Measurements from ENCODE around the gene CCL18. TPM values are rescaled to one million over a fixed set of nuclear protein-coding genes. Genes with fewer than 3 reads are reported as not detected.
"Not testable (repeated sequence)": the region's sequence is repeated elsewhere in the genome, so short reads cannot be mapped to it uniquely, and the experiment has no call there.

Gene CCL18
- total RNA-seq, 1 donor from 2014 or later: not detected

DNA sequence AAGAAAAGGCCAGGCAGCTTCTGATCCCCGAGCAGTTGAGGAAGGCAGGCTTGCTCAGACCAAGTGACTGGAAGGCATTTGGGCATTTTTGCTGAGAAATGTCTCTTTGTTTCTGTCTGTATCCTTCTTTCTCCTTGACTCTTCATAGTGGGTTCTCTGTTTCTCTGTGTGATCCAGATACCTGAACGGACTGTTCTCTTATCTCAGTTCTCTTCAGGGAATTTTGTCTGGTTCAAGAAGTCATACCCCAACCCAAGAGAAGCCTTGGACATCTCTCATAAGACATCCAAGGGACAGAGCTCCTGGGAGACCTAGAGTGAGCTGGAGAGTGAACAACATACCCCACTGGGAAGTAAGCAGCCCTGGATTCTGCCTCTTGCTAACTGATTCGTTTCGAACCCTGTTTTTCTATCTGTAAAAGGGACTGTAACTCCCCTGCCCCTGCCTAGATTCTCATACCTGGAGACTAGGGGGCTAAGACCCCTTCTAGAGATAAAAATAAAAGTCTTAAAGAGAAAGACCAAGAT lies 25.3 kb downstream of the CCL18 start:
- Histone ChIP-seq H3K4me1 (no peaks in the 10 kb centered on the region), H3K27me3 (no peaks in the 10 kb centered on the region), H3K4me3 (no peak overlapping the region), H3K36me3 (no peaks in the 10 kb centered on the region), H3K27ac (no peak overlapping the region), H3K9me3 (no peaks in the 10 kb centered on the region)
- intact Hi-C loops (cut with DNase I): no loop called here
- DNase-seq (ENCODE audit: extremely low spot score in 2 of 2): no peak
- TF ChIP-seq POLR2A (IDR thresholded peaks at IDR 0.05): no peak

DNA sequence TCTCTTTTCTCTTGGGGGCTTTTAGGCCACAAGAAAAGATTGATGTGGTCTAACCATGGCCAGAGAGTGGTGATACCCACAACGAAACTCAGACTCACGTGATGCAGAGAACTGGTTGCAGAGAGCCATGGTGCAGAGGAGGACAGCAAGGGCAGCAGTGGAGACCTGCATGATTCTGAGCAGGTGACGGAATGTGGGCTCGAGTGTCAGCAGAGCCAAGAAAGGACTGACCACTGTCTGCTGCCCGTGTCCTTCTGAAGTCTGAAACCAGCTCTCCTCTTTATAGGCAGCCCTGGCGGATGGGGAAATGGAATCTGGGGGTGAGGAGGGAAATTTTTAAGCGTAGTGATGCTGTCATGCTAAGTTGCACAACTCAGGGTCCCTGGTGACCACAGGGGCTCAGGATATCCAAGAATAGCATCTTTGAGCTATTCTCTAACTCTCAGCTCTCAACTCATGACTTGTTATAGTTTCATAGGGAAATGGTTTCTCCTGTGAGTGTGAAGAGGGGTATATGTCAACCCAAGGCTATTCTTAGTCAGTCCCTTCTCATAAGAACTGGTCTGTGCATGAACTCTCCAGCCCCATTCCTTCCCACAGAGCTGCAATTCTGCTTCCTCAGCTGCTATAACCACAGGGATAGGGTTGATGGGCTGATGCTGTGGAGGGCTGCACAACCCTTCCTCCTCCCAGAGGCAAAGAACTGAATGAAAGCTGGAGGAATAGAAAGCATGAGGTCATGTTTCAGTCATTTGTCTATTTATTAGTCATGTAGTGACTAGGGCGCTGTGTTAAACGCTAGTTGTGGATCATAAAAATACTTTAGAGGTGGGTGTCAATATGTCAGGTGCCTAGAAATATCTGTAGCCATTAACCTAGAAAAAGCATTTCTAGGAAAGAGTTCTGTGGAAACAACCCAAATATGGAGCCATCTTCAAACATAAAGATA lies 26.1 kb downstream of the CCL18 start, which contains the start of gene CCL3:
TSS of gene CCL3 (minus strand) at position 256 of the 949 bp plus-strand sequence. CDS start at position 171, 85 bp downstream.
- Histone ChIP-seq H3K9me3 (no peaks in the 10 kb centered on the region), H3K36me3 (no peaks in the 10 kb centered on the region), H3K4me1 (no peaks in the 10 kb centered on the region), H3K27ac (no peak within 1 kb of the TSS), H3K27me3 (no peaks in the 10 kb centered on the region), H3K4me3 (no peak within 1 kb of the TSS)
- no peak for TF ChIP-seq POLR2AphosphoS5 (IDR thresholded peaks at IDR 0.05; ENCODE audit: insufficient read depth in 1 of 2, low read depth in 1 of 2)
- intact Hi-C loops (cut with DNase I): no loop called here
- DNase-seq (ENCODE audit: extremely low spot score in 2 of 2): no peak

DNA sequence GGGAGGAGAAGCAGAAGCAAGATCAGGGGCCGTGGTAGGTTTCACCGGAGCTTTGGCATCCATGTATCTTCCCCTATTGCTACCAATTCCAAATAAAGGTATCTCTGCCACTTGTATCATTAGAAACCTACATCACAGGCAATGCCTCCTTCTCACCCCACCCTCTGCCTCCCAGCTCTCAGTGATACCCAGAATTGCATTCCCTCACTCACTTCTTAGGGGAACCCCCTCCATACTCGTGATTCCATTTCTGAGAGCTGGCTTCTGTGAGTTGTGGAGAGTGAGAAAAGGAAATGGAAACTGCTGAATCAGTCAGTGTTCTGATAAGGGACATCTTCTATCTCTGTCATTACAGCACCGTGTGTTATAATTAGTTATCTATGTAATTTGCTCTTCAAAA lies 28.2 kb downstream of the CCL18 start:
- Histone ChIP-seq H3K36me3 (no peaks in the 10 kb centered on the region), H3K27me3 (no peaks in the 10 kb centered on the region), H3K27ac (no peak overlapping the region), H3K4me3 (no peak overlapping the region), H3K9me3 (no peaks in the 10 kb centered on the region), H3K4me1 (no peaks in the 10 kb centered on the region)
- intact Hi-C loops (cut with DNase I): no loop called here
- no peak for DNase-seq (ENCODE audit: extremely low spot score in 2 of 2)
- no peak for TF ChIP-seq POLR2A (IDR thresholded peaks at IDR 0.05)
- TF ChIP-seq, protein P1, sequence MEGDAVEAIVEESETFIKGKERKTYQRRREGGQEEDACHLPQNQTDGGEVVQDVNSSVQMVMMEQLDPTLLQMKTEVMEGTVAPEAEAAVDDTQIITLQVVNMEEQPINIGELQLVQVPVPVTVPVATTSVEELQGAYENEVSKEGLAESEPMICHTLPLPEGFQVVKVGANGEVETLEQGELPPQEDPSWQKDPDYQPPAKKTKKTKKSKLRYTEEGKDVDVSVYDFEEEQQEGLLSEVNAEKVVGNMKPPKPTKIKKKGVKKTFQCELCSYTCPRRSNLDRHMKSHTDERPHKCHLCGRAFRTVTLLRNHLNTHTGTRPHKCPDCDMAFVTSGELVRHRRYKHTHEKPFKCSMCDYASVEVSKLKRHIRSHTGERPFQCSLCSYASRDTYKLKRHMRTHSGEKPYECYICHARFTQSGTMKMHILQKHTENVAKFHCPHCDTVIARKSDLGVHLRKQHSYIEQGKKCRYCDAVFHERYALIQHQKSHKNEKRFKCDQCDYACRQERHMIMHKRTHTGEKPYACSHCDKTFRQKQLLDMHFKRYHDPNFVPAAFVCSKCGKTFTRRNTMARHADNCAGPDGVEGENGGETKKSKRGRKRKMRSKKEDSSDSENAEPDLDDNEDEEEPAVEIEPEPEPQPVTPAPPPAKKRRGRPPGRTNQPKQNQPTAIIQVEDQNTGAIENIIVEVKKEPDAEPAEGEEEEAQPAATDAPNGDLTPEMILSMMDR (IDR thresholded peaks at IDR 0.05): no peak
- no peak for TF ChIP-seq POLR2AphosphoS5 (IDR thresholded peaks at IDR 0.05; ENCODE audit: insufficient read depth in 1 of 2, low read depth in 1 of 2)

DNA sequence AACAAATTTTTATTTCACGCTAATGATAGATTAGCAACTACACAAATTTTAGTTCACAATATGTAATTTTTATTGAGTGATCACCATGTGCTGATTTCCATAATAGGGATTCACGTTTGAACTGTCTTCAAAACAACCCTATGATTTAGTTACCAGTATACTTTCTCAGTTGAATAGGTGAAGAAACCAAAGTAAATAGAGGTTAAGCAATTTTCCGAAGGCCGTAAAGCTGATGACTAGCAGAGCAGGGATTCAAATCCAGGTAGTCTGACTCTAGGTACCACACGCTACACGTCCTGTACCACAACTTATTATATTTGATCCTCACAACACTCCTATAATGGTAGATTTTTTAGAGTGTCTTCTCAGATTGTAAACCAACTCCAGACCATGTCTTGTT lies 28.6 kb downstream of the CCL18 start:
- H3K36me3 ChIP-seq; H3K4me3 ChIP-seq; H3K4me1 ChIP-seq; H3K27me3 ChIP-seq; H3K9me3 ChIP-seq; DNase-seq (ENCODE audit: extremely low spot score in 2 of 2); intact Hi-C loops (cut with DNase I); H3K27ac ChIP-seq: not testable (repeated sequence)

DNA sequence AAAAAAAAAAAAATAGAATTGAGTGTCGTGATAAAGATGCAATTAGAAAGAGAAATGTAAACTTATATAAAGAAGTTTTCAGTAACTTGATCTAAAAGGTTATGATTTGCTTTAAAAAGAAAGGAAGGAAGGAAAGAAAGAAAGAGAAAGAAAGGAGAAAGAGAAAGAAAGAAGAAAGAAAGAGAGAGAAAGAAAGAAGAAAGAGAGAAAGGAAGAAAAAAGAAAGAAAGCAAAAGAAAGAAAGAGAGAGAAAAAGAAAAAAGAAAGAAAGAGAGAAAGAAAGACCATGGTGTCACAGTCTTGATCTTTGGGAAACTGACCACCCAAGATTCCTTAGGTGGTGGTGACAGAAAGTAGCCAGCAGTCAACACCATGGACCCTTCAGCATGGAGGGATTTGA lies 30.2 kb downstream of the CCL18 start:
- Histone ChIP-seq H3K27me3 (no peaks in the 10 kb centered on the region), H3K9me3 (no peaks in the 10 kb centered on the region), H3K27ac (no peak overlapping the region), H3K4me3 (no peak overlapping the region), H3K36me3 (no peaks in the 10 kb centered on the region), H3K4me1 (no peaks in the 10 kb centered on the region)
- no peak for DNase-seq (ENCODE audit: extremely low spot score in 2 of 2)
- intact Hi-C loops (cut with DNase I): no loop called here
- TF ChIP-seq POLR2AphosphoS5 (IDR thresholded peaks at IDR 0.05; ENCODE audit: insufficient read depth in 1 of 2, low read depth in 1 of 2): no peak
- no peak for TF ChIP-seq POLR2A (IDR thresholded peaks at IDR 0.05)
- TF ChIP-seq, protein P1 (IDR thresholded peaks at IDR 0.05): no peak

DNA sequence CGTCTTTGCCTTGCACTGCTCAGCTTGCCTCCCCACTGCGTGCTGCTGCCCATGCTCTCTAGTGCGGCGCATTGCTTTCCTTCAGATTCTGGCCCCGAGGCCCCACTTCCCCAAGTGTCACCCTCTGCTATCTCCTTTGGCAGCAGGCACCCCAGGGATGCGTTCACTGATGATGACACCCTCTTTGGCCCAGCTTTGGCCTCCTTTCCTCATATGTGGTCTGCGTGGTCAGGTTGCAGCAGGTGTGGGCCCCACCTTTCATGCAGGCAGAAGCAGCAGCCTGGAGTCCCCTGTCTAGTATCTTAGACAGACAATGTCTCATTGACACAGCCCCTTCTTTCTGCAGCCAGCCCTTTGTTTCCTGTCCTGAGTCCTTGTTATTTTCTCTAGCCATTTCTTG lies 30.7 kb downstream of the CCL18 start:
- Histone ChIP-seq H3K4me1 (no peaks in the 10 kb centered on the region), H3K9me3 (no peaks in the 10 kb centered on the region), H3K4me3 (no peak overlapping the region)

More for the DNA sequence above, 30.7 kb downstream of the CCL18 start:
- Histone ChIP-seq H3K27ac (no peak overlapping the region), H3K36me3 (no peaks in the 10 kb centered on the region), H3K27me3 (no peaks in the 10 kb centered on the region)
- DNase-seq (ENCODE audit: extremely low spot score in 2 of 2): no peak
- TF ChIP-seq, protein P1 (IDR thresholded peaks at IDR 0.05): no peak
- TF ChIP-seq POLR2A (IDR thresholded peaks at IDR 0.05) (no peak), POLR2AphosphoS5 (IDR thresholded peaks at IDR 0.05; ENCODE audit: insufficient read depth in 1 of 2, low read depth in 1 of 2) (no peak)
- intact Hi-C loops (cut with DNase I): no loop called here
